Loucy (cell line): ENCODE measurements around the gene S100A3.

ENCODE experiments used
- H2AFZ ChIP-seq: fragments of 200-600 bp; sonication (generic); 2 replicates; pipeline ENCODE4 v1.6.0; 2016; ENCODE audit warnings: antibody characterized with exemption, mild to moderate bottlenecking, low read length, moderate library complexity
- H3F3A ChIP-seq: fragments of 200-600 bp; 2 replicates; pipeline ENCODE4 v1.6.0; 2016; ENCODE audit warnings: antibody characterized with exemption, low read depth, mild to moderate bottlenecking
- H3K27me3 ChIP-seq: fragments of 200-600 bp; sonication (generic); 2 replicates; pipeline ENCODE4 v1.6.1; 2014; ENCODE audit warnings: low read length, mild to moderate bottlenecking; ENCODE audit not compliant: insufficient read depth, poor library complexity, severe bottlenecking
- H3K36me3 ChIP-seq: fragments of 200-600 bp; sonication (generic); 2 replicates; pipeline ENCODE4 v1.6.1; 2016; ENCODE audit warnings: low read length; ENCODE audit not compliant: insufficient read depth
- H3K4me1 ChIP-seq: fragments of 200-600 bp; sonication (generic); 2 replicates; pipeline ENCODE4 v1.5.1; 2014; ENCODE audit warnings: low read length, mild to moderate bottlenecking; ENCODE audit not compliant: insufficient read depth, poor library complexity, severe bottlenecking
- H3K4me2 ChIP-seq: fragments of 200-600 bp; sonication (generic); 2 replicates; pipeline ENCODE4 v1.6.0; 2014; ENCODE audit warnings: antibody characterized with exemption, low read length, low read depth, mild to moderate bottlenecking; ENCODE audit not compliant: poor library complexity, severe bottlenecking
- H3K4me3 ChIP-seq: fragments of 200-600 bp; sonication (generic); 2 replicates; pipeline ENCODE4 v1.5.1; 2014; ENCODE audit warnings: low read length, mild to moderate bottlenecking, mixed read lengths; ENCODE audit not compliant: poor library complexity, severe bottlenecking
- H3K79me2 ChIP-seq: fragments of 200-600 bp; sonication (generic); 2 replicates; pipeline ENCODE4 v1.6.1; 2014; ENCODE audit warnings: low read length; ENCODE audit not compliant: insufficient read depth
- H3K9ac ChIP-seq: fragments of 200-600 bp; sonication (generic); 2 replicates; pipeline ENCODE4 v1.6.0; 2014; ENCODE audit warnings: mild to moderate bottlenecking, low read depth, low read length, moderate library complexity; ENCODE audit not compliant: poor library complexity, severe bottlenecking
- H3K9me2 ChIP-seq: fragments of 200-600 bp; sonication (generic); replicated peaks from 2 replicates; pipeline ENCODE4 v1.6.1; 2016; ENCODE audit warnings: low read depth, low read length, mixed read lengths
- H3K9me3 ChIP-seq: fragments of 200-600 bp; sonication (generic); 2 replicates; pipeline ENCODE4 v1.6.1; 2014; ENCODE audit warnings: mild to moderate bottlenecking, antibody characterized with exemption, low read length, low read depth; ENCODE audit not compliant: insufficient read depth
- H4K20me1 ChIP-seq: fragments of 200-600 bp; sonication (generic); 2 replicates; pipeline ENCODE4 v1.6.0; 2014; ENCODE audit warnings: antibody characterized with exemption, low read length, mild to moderate bottlenecking; ENCODE audit not compliant: insufficient read depth, poor library complexity, severe bottlenecking
- EZH2phosphoT487 ChIP-seq: fragments of 200-600 bp; IDR thresholded peaks from 2 replicates; pipeline ENCODE4 v1.6.1; 2018; ENCODE audit warnings: antibody characterized with exemption, mild to moderate bottlenecking, moderate library complexity, borderline replicate concordance
- TF ChIP-seq, protein P1 (sequence below): fragments of 200-600 bp; sonication (generic); conservative IDR thresholded peaks from 2 replicates; pipeline ENCODE4 v1.5.1; 2014; ENCODE audit warnings: mild to moderate bottlenecking, antibody characterized with exemption, low read length

Gene S100A3

GRCh38 chr1:153548722-153549688 lies at the start of gene S100A3:
Gene S100A3 (minus strand): TSS chr1:153549258. CDS start chr1:153548485, 773 bp downstream.
- no peaks in the 10 kb centered on the region for H3K27me3 ChIP-seq
- H3K36me3 ChIP-seq = peaks cover 7% of the 10 kb centered on the region; the same call in 1 of the 2 replicates
- peaks cover 18% of the 10 kb centered on the region for H3K79me2 ChIP-seq
- H3K4me3 ChIP-seq = no peak within 1 kb of the TSS
- no peak within 1 kb of the TSS for H3K9ac ChIP-seq
- peaks cover 9% of the 10 kb centered on the region for H4K20me1 ChIP-seq
- H3K9me3 ChIP-seq = no peaks in the 10 kb centered on the region
- peaks cover 10% of the 10 kb centered on the region for H3F3A ChIP-seq
- H3K9me2 ChIP-seq = no peaks in the 10 kb centered on the region
- no peak within 1 kb of the TSS for H3K4me2 ChIP-seq
- TF ChIP-seq EZH2phosphoT487 = no peak
- TF ChIP-seq, protein P1, sequence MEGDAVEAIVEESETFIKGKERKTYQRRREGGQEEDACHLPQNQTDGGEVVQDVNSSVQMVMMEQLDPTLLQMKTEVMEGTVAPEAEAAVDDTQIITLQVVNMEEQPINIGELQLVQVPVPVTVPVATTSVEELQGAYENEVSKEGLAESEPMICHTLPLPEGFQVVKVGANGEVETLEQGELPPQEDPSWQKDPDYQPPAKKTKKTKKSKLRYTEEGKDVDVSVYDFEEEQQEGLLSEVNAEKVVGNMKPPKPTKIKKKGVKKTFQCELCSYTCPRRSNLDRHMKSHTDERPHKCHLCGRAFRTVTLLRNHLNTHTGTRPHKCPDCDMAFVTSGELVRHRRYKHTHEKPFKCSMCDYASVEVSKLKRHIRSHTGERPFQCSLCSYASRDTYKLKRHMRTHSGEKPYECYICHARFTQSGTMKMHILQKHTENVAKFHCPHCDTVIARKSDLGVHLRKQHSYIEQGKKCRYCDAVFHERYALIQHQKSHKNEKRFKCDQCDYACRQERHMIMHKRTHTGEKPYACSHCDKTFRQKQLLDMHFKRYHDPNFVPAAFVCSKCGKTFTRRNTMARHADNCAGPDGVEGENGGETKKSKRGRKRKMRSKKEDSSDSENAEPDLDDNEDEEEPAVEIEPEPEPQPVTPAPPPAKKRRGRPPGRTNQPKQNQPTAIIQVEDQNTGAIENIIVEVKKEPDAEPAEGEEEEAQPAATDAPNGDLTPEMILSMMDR = no peak
- H2AFZ ChIP-seq = no peak within 1 kb of the TSS
- peaks cover 63% of the 10 kb centered on the region for H3K4me1 ChIP-seq

DNA sequence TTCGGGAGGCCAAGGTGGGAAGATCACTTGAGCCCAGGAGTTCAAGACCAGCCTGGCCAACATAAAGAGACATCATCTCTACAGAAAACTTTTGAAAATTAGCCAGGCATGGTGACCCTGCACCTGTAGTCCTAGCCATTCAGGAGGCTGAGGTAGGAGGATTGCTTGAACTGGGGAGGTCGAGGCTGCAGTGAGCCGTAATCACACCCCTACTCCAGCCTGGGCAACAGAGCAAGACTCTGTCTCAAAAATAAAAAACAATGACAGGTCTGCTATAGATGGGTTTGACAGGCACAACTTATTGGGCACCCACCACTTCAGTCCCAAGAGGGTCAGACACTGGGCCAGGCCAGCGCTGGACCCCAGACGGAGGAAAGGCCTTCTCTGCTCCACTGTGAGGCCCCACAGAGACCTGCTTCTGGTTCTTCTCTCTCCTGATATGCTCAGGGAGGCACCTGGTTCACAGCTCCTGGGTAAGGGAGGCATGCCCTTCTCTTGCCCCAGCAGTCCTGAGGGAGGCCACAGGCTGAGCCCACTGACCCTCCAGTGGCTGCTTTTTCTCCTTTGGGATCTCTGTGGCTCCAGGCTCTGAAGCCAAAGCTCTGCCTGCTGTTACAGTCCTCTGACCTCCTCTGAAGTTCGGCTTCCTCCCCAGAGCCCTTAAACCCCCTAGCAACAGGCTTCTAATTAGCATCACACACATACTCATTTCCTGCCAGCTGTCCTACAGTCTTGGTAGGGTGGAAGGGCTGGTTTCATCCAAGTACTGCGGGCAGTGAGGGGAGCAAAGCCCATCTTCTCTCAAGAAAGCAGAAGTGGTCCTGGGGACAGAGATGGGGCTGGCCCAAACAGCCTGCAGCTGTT lies 49.5 kb upstream of the S100A3 start:
- no peak for TF ChIP-seq EZH2phosphoT487
- TF ChIP-seq, protein P1 = no peak
- Histone ChIP-seq H3K27me3 (no peaks in the 10 kb centered on the region), H3K9me2 (no peaks in the 10 kb centered on the region), H3K4me3 (peak overlapping the region; percentile 50), H2AFZ (peak overlapping the region; percentile 81), H3K79me2 (no peaks in the 10 kb centered on the region), H3K9me3 (no peaks in the 10 kb centered on the region), H3K4me1 (peaks cover 10% of the 10 kb centered on the region), H4K20me1 (no peaks in the 10 kb centered on the region), H3K9ac (peak overlapping the region; percentile 72), H3K36me3 (no peaks in the 10 kb centered on the region), H3K4me2 (peak overlapping the region; percentile 72), H3F3A (no peaks in the 10 kb centered on the region)

DNA sequence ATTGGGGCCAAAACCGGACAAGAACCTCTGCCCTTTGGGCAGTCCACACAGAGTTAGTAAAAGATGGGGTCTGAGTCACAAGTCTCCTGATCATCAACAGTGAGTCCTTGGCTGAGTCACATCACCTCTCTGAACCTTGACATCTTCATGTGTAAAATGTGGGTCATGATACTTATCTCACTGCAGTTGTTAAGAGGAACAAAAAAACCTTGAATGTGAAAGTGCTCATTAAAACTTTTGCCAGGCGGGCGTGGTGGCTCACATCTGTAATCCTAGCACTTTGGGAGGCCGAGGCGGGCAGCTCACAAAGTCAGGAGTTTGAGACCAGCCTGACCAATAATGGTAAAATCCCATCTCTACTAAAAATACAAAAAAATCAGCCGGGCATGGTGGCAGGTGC lies 48.1 kb upstream of the S100A3 start:
- Histone ChIP-seq H3K36me3 (no peaks in the 10 kb centered on the region), H3F3A (no peaks in the 10 kb centered on the region), H4K20me1 (no peaks in the 10 kb centered on the region), H3K9me2 (no peaks in the 10 kb centered on the region), H3K4me1 (peaks cover 10% of the 10 kb centered on the region), H3K9me3 (no peaks in the 10 kb centered on the region), H3K27me3 (no peaks in the 10 kb centered on the region), H3K4me2 (no peak overlapping the region), H3K9ac (no peak overlapping the region), H3K4me3 (no peak overlapping the region), H2AFZ (no peak overlapping the region), H3K79me2 (no peaks in the 10 kb centered on the region)
- TF ChIP-seq, protein P1 = no peak
- no peak for TF ChIP-seq EZH2phosphoT487
